Liver (tissue), 3 donors: ENCODE data around the gene ZNF530.

Source experiments
- ATF3 ChIP-seq: IDR thresholded peaks from 2 replicates; pipeline ENCODE4 v1.6.1; 2016; ENCODE audit warnings: antibody characterized with exemption
- CTCF ChIP-seq: fragments of 150-350 bp; IDR thresholded peaks from 2 replicates; pipeline ENCODE4 v1.5.1; 2017; ENCODE audit warnings: improper control_type of control experiment, low read depth, low read length; ENCODE audit not compliant: missing input control
- EGR1 ChIP-seq, 2 donors: IDR thresholded peaks; 2 replicates each; pipeline ENCODE4 v1.6.1; 2016 to 2018; ENCODE audit warnings: antibody characterized with exemption in 2 of 2, low read depth in 2 of 2
- GABPA ChIP-seq, 2 donors: IDR thresholded peaks in 1 of 2; conservative IDR thresholded peaks in 1 of 2; 2 replicates each; pipeline ENCODE4 v1.6.1; 2016; ENCODE audit warnings: antibody characterized with exemption in 2 of 2, mild to moderate bottlenecking in 1 of 2, moderate library complexity in 1 of 2
- HNF4A ChIP-seq, 2 donors: conservative IDR thresholded peaks; 2 replicates each; pipeline ENCODE4 v1.6.1; 2016; ENCODE audit warnings: antibody characterized with exemption in 2 of 2, mild to moderate bottlenecking in 2 of 2
- JUND ChIP-seq, 2 donors: IDR thresholded peaks; 2 replicates each; pipeline ENCODE4 v1.6.1; 2016; ENCODE audit warnings: antibody characterized with exemption in 2 of 2
- MAX ChIP-seq: IDR thresholded peaks from 2 replicates; pipeline ENCODE4 v1.6.1; 2016; ENCODE audit warnings: antibody characterized with exemption
- RAD21 ChIP-seq, 2 donors: IDR thresholded peaks; 2 replicates each; pipeline ENCODE4 v1.6.1; 2016; ENCODE audit warnings: antibody characterized with exemption in 2 of 2, mild to moderate bottlenecking in 2 of 2
- REST ChIP-seq: IDR thresholded peaks from 2 replicates; pipeline ENCODE4 v1.6.1; 2016; ENCODE audit warnings: antibody characterized with exemption, mild to moderate bottlenecking
- RXRA ChIP-seq, 2 donors: IDR thresholded peaks; 2 replicates each; pipeline ENCODE4 v1.6.1; 2017 to 2018; ENCODE audit warnings: antibody characterized with exemption in 2 of 2, mild to moderate bottlenecking in 1 of 2
- SP1 ChIP-seq: IDR thresholded peaks from 2 replicates; pipeline ENCODE4 v1.6.1; 2018; ENCODE audit warnings: antibody characterized with exemption, mild to moderate bottlenecking
- TAF1 ChIP-seq: conservative IDR thresholded peaks from 2 replicates; pipeline ENCODE4 v1.6.1; 2016; ENCODE audit warnings: antibody characterized with exemption, mild to moderate bottlenecking
- YY1 ChIP-seq: IDR thresholded peaks from 2 replicates; pipeline ENCODE4 v1.6.1; 2016; ENCODE audit warnings: antibody characterized with exemption, mild to moderate bottlenecking
- ZBTB33 ChIP-seq: IDR thresholded peaks from 2 replicates; pipeline ENCODE4 v1.6.1; 2016; ENCODE audit warnings: antibody characterized with exemption
- donor health status: healthy.
- donor health status: healthy.

GRCh38 chr19:57576661-57577060, 23.0 kb upstream of the ZNF530 start:
- TF ChIP-seq CTCF, result no peak
- TF ChIP-seq SP1, result no peak
- no peak for TF ChIP-seq TAF1
- TF ChIP-seq GABPA (IDR thresholded peaks at IDR 0.05 in 1 of 2, conservative IDR thresholded peaks at IDR 0.05 in 1 of 2), result no peak
- TF ChIP-seq ATF3, result no peak
- no peak for TF ChIP-seq JUND (IDR thresholded peaks at IDR 0.05)
- TF ChIP-seq REST, result no peak
- TF ChIP-seq RAD21 (IDR thresholded peaks at IDR 0.05), result no peak
- TF ChIP-seq EGR1 (IDR thresholded peaks at IDR 0.05; ENCODE audit: low read depth in 2 of 2), result no peak
- no peak for TF ChIP-seq MAX
- TF ChIP-seq ZBTB33, result no peak
- no peak for TF ChIP-seq HNF4A (conservative IDR thresholded peaks at IDR 0.05)
- no peak for TF ChIP-seq RXRA (IDR thresholded peaks at IDR 0.05)
- no peak for TF ChIP-seq YY1
